Mesendoderm (in vitro differentiated cells): ENCODE measurements around the gene MSL3B.

Source experiments
- DNase-seq: peaks from one replicate; pipeline ENCODE4 v3.0.0; 2013
- H2AK5ac ChIP-seq: 2 replicates; pipeline ENCODE4 v1.6.1; 2013; ENCODE audit warnings: low read length, inconsistent platforms
- H2BK120ac ChIP-seq: 2 replicates; pipeline ENCODE4 v1.6.1; 2013; ENCODE audit warnings: low read depth, mild to moderate bottlenecking, low read length, moderate library complexity, mixed read lengths
- H2BK15ac ChIP-seq: replicated peaks from 2 replicates; pipeline ENCODE4 v1.6.1; 2013; ENCODE audit warnings: low read depth, mild to moderate bottlenecking, moderate library complexity
- H2BK5ac ChIP-seq: 2 replicates; pipeline ENCODE4 v1.6.1; 2013; ENCODE audit warnings: low read length, inconsistent platforms
- H3K18ac ChIP-seq: 2 replicates; pipeline ENCODE4 v1.6.1; 2013; ENCODE audit warnings: mild to moderate bottlenecking, low read length, mixed read lengths
- H3K23ac ChIP-seq: one replicate; pipeline ENCODE4 v1.6.1; 2013; ENCODE audit warnings: low read length
- H3K27ac ChIP-seq: 2 replicates; pipeline ENCODE4 v1.5.1; 2013; ENCODE audit warnings: low read depth, mild to moderate bottlenecking, inconsistent platforms, low read length, moderate library complexity
- H3K27me3 ChIP-seq: 2 replicates; pipeline ENCODE4 v1.6.1; 2013; ENCODE audit warnings: low read length, control low read depth, mild to moderate bottlenecking, inconsistent platforms; ENCODE audit not compliant: insufficient read depth, poor library complexity
- H3K36me3 ChIP-seq: 2 replicates; pipeline ENCODE4 v1.6.1; 2013; ENCODE audit warnings: low read length, inconsistent platforms; ENCODE audit not compliant: control insufficient read depth, insufficient read depth
- H3K4ac ChIP-seq: one replicate; pipeline ENCODE4 v1.6.1; 2013; ENCODE audit warnings: low read depth, mild to moderate bottlenecking, low read length, moderate library complexity
- H3K4me1 ChIP-seq: 2 replicates; pipeline ENCODE4 v1.6.1; 2013; ENCODE audit warnings: low read depth, low read length, inconsistent platforms; ENCODE audit not compliant: control insufficient read depth
- H3K4me2 ChIP-seq: 2 replicates; pipeline ENCODE4 v1.6.1; 2013; ENCODE audit warnings: low read length
- H3K4me3 ChIP-seq: 2 replicates; pipeline ENCODE4 v1.5.1; 2013; ENCODE audit warnings: mild to moderate bottlenecking, low read length
- H3K56ac ChIP-seq: one replicate; pipeline ENCODE4 v1.6.1; 2013; ENCODE audit warnings: low read length
- H3K79me1 ChIP-seq: 2 replicates; pipeline ENCODE4 v1.6.1; 2013; ENCODE audit warnings: low read length, inconsistent platforms
- H3K79me2 ChIP-seq: 2 replicates; pipeline ENCODE4 v1.6.1; 2013; ENCODE audit warnings: mild to moderate bottlenecking, low read length; ENCODE audit not compliant: control insufficient read depth, insufficient read depth
- H3K9ac ChIP-seq: 2 replicates; pipeline ENCODE4 v1.6.1; 2013; ENCODE audit warnings: low read length, inconsistent platforms
- H4K5ac ChIP-seq: one replicate; pipeline ENCODE4 v1.6.1; 2013; ENCODE audit warnings: low read length
- H4K8ac ChIP-seq: one replicate; pipeline ENCODE4 v1.6.1; 2013; ENCODE audit warnings: low read depth, mild to moderate bottlenecking, control low read depth, low read length, moderate library complexity
- WGBS: extraction: QIAGEN DNeasy Blood & Tissue Kit; methylation state at CpG from one replicate; pipeline ENCODE4 v1.1.7; 2013; ENCODE audit warnings: low lambda C conversion rate, missing lambda C conversion rate; ENCODE audit not compliant: insufficient coverage; ENCODE audit errors: extremely low coverage; 5-methylcytosine and 5-hydroxymethylcytosine counted together

MSL3B gene

DNA sequence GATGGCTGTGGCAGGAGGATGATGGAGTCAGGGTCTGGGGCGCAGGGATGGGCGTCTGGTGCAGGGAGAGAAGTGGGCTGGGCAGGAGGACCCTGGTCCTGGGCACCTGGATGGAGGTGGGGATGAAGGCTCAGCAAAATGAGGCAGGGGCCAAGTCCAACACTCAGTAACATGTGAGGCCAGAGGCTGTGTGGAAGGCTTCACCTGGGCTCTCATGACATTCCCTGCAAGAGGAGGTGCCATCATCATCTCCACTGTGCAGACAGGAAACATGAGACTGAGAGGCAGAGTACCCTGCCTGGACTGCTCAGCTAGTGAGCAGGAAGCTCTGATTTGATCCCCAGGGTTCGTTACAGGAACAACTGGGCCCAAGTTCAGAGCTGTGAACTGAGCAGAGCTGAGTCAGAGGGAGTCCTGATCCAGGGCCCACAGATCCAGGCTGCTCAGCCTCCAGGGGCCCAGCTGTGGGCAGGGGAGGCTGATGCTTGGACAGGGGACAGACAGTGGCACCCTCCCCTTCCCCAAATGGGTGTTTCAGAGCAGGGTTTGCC lies 50.8 kb downstream of the MSL3B start:
- WGBS, result no CpG with 5 or more reads among the region's 3 CpGs
- Histone ChIP-seq H3K36me3 (no peaks in the 10 kb centered on the region), H3K27ac (no peak overlapping the region), H3K4me3 (no peak overlapping the region), H4K5ac (no peak overlapping the region), H2BK120ac (no peak overlapping the region), H3K79me1 (no peaks in the 10 kb centered on the region), H2BK5ac (no peak overlapping the region), H3K9ac (no peak overlapping the region), H3K4me2 (no peak overlapping the region), H2AK5ac (no peak overlapping the region), H3K23ac (no peak overlapping the region), H4K8ac (no peak overlapping the region), H3K56ac (no peak overlapping the region), H3K79me2 (no peaks in the 10 kb centered on the region), H3K27me3 (no peaks in the 10 kb centered on the region), H2BK15ac (no peak overlapping the region), H3K18ac (no peak overlapping the region), H3K4me1 (no peaks in the 10 kb centered on the region), H3K4ac (no peak overlapping the region)
- DNase-seq, result no peak

- no peaks in the 10 kb centered on the region for H3K36me3 ChIP-seq
- H3K18ac ChIP-seq, result no peak overlapping the region
- H2BK120ac ChIP-seq, result no peak overlapping the region
- no peak overlapping the region for H3K4ac ChIP-seq
- H3K4me3 ChIP-seq, result no peak overlapping the region
- H3K23ac ChIP-seq, result no peak overlapping the region
- no peaks in the 10 kb centered on the region for H3K27me3 ChIP-seq
- H3K9ac ChIP-seq, result no peak overlapping the region
- H3K27ac ChIP-seq, result no peak overlapping the region
- H3K4me2 ChIP-seq, result no peak overlapping the region
- no peak overlapping the region for H3K56ac ChIP-seq
- no peak overlapping the region for H2BK15ac ChIP-seq
- no peaks in the 10 kb centered on the region for H3K4me1 ChIP-seq
- WGBS, result no CpG with 5 or more reads among the region's 4 CpGs
- no peak overlapping the region for H4K5ac ChIP-seq
- no peak overlapping the region for H4K8ac ChIP-seq
- no peaks in the 10 kb centered on the region for H3K79me1 ChIP-seq
- H2BK5ac ChIP-seq, result no peak overlapping the region
- no peak overlapping the region for H2AK5ac ChIP-seq
- no peak for DNase-seq
- no peaks in the 10 kb centered on the region for H3K79me2 ChIP-seq
Measured at GRCh38 chr2:233816771-233817170, 51.4 kb downstream of the MSL3B start.

GRCh38 chr2:233816334-233816733 lies 51.9 kb downstream of the MSL3B start:
- Histone ChIP-seq H4K8ac (no peak overlapping the region), H2BK5ac (no peak overlapping the region), H3K79me2 (no peaks in the 10 kb centered on the region), H2BK120ac (no peak overlapping the region), H2BK15ac (no peak overlapping the region), H3K4me2 (no peak overlapping the region), H3K4me1 (no peaks in the 10 kb centered on the region), H4K5ac (no peak overlapping the region), H3K9ac (no peak overlapping the region), H3K79me1 (no peaks in the 10 kb centered on the region), H3K23ac (no peak overlapping the region), H3K18ac (no peak overlapping the region), H3K4me3 (no peak overlapping the region), H3K56ac (no peak overlapping the region), H3K27me3 (no peaks in the 10 kb centered on the region), H2AK5ac (no peak overlapping the region), H3K27ac (no peak overlapping the region), H3K4ac (no peak overlapping the region), H3K36me3 (no peaks in the 10 kb centered on the region)
- no peak for DNase-seq
- no CpG with 5 or more reads among the region's 2 CpGs for WGBS

DNA sequence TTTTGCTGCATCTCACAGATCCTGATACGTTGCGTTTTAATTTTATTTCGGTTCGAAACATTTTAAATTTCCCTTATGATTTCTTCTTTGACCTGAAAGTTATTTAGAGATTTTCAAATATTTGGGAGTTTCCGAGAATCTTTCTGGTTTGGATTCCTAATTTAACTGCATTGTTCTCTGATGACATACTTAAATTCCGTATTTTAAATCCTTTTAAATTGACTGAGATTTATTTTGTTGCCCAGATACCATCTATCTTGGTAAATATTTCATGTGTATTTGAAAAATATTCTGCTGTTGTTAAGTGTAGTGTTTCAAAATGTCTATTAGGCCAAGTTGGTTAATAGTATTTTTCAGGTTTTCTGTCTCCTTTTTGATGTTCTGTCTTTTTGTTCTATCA lies 52.3 kb downstream of the MSL3B start:
- Histone ChIP-seq H4K5ac (no peak overlapping the region), H3K27ac (no peak overlapping the region), H3K56ac (no peak overlapping the region), H2BK15ac (no peak overlapping the region), H3K18ac (no peak overlapping the region), H3K36me3 (no peaks in the 10 kb centered on the region), H2BK120ac (no peak overlapping the region), H2AK5ac (no peak overlapping the region), H4K8ac (no peak overlapping the region), H2BK5ac (no peak overlapping the region), H3K4me1 (no peaks in the 10 kb centered on the region), H3K23ac (no peak overlapping the region), H3K79me1 (no peaks in the 10 kb centered on the region), H3K4me3 (no peak overlapping the region), H3K27me3 (no peaks in the 10 kb centered on the region), H3K79me2 (no peaks in the 10 kb centered on the region), H3K4me2 (no peak overlapping the region), H3K4ac (no peak overlapping the region), H3K9ac (no peak overlapping the region)
- WGBS, result no CpG with 5 or more reads among the region's 6 CpGs
- DNase-seq, result no peak
